Activated T-cell treated with anti-CD3 and anti-CD28 coated beads, Interleukin-2, amount 50 U/mL, for 48 hours (primary cell): Measurements from ENCODE around the gene PRR30.
"Not testable (repeated sequence)": the region's sequence is repeated elsewhere in the genome, so short reads cannot be mapped to it uniquely, and the experiment has no call there.

Source experiments
- DNase-seq, 2 experiments: peaks; one replicate each; pipeline ENCODE4 v3.0.0-alpha.2; 2020

Gene PRR30

DNA sequence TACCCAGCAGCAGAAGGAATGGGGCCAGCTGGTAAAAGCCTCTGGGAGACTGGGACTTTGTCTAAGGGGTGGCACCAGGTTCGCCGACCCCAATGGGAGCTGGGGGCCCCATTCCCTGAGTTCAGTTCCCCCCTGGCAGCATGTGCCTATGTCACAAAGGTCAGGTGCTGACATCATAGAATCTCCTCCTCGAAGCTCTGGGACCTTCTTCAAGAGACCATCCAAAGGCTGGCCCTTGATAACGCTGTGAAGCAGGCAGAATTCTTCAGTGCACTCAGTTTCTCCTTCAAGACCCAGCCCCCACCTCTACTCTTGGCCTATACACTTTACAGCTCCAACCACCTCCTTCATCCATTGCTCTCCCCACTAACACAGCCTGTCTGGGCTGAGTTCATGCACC is at the start of gene PRR30:
TSS of gene PRR30 (minus strand) at position 101 of the 400 bp plus-strand sequence. CDS start 1,081 bp downstream, outside the sequence.
- DNase-seq = no peak

DNA sequence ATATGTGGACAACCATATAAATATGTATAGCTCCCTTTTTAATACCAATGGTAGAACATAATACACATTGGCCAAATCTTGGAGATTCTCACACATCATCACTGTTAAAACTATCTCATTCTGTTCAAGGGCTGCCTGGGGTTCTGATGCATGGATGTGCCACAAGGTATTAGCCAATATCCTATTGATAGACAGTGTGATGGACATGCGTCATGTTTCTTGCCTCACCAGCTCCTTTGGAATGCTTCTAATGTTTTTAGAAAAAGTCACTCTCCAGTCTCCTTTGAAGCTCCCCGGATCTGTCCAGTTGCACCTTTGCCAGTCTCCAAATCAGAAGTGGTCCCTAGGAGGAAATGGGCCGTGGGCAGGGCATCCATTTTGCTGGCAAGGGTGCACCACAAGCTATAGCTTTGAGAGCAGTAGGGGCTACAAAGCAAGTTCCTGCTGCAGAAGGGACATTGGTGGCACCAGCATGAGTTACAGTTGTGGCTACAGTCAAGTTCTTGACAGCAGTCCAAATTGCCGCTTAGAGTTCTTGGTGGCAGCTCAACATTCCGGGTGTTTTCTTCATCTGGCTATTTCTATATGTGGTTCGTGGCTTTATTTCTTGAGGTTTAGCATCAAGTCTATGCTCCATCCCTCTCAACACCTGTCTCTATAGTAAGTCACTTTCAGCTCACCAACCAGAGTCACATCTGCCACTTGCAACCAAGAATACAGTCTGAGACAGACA is 47.6 kb upstream of the PRR30 start:
- DNase-seq = no peak

DNA sequence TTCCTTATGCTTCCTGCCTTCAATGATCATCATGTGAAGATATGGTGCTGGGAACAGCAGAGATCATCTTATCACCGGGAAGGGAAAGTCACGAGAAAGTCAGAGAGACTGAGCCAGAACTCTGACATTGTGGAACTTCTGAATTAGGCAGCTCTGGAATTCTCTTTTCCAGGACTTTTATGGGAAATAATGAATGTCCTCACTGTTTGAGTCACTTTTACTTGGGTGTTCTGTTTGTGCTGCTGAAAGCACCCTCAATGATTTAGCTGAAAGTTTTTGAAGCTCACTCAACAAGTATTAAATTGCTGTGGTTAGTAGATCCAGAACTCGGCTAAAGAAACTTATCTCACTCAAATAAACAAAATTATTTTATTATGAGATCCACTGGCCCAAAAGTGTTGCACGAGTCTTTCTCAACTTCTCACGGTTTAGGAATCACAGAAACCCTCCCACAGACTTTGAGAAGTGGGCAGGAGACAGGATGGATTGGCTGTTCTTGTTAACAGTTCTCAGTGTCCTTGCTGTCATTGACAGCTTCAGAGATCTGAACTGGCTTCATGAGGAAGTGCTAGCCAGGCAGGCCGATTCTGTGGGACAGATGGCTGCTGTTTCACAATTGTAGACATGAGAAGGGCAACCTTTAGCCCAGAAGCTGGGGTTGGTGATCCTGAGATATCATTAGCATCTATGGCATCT is 46.3 kb upstream of the PRR30 start:
- no peak for DNase-seq

GRCh38 chr2:27184115-27184514 is 44.9 kb upstream of the PRR30 start:
- no peak for DNase-seq

DNA sequence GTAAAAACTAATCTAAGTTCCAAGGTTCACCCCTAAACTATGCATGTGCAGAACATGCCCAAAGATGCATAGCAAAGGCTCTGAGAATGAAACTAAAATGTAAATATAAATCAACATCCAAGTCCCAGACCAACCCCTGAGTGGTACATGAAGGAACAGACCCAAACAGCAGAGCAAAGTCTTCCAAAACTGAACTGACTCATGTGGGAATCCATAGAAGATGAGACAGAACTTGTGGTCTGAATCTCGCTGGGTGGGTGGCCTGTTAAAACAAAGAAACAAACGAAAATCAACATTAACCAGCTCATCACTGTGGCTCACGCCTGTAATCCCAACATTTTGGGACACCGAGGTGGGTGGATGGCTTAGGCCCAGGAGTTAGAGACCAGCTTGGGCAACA is 43.1 kb upstream of the PRR30 start:
- DNase-seq = no peak

DNA sequence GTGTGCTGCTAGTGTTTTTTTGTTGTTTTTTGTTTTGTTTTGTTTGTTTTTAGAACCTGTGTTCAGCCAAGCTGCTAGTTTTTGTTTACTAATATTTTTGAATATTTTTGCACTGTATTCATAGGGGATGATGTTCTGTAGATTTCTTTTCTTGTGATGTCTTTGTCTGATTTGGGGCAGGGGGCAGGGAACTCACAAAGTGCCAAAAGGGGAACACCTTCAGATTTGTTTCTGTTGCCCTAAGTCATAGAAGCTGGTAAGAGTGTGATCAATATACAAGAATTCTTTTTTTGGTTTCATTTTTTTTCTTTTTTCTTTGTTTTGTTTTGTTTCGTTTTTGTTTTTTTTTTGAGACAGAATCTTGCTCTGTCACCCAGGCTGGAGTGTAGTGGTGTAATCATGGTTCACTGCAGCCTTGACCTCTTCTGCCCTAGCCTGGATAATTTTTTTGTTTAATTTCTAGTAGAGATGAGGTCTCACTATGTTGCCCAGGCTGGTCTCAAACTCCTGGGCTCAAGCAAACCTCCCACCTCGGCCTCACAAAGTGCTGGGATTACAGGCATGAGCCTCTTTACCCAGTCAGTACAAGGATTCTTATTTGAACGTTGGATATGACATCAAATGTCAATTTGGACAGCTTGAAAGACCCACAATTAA is 40.3 kb upstream of the PRR30 start:
- no peak for DNase-seq

GRCh38 chr2:27178469-27178868 is 39.3 kb upstream of the PRR30 start:
- DNase-seq = no peak

GRCh38 chr2:27177441-27178351 is 38.5 kb upstream of the PRR30 start:
- DNase-seq = no peak

GRCh38 chr2:27175781-27176180 is 36.6 kb upstream of the PRR30 start:
- not testable (repeated sequence) for DNase-seq

GRCh38 chr2:27175330-27175729 is 36.1 kb upstream of the PRR30 start:
- no peak for DNase-seq

- DNase-seq = no peak
Measured at GRCh38 chr2:27174638-27175037, 35.4 kb upstream of the PRR30 start.

DNA sequence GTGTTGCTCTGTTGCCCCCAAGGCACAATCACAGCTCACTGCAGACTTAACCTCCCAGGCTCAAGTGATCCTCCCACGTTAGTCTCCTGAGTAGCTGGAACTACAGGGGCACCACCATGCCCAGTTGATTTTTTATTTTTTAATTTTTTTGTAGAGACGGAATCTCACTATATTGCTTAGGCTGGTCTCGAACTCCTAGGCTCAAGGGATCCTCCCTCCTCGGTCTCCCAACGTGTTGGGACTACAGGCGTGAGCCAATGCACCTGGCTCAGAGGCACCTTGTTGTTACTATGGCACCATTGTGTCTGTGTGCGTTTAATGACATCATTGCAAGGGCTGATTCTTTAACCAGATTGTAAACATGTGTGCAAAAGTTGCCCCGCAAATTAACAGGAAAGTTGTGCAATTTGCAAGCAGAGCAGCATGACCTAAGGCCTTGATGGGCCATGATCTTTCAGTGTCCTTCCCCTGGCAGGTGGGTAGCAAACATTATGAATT is 32.2 kb upstream of the PRR30 start:
- no peak for DNase-seq

DNA sequence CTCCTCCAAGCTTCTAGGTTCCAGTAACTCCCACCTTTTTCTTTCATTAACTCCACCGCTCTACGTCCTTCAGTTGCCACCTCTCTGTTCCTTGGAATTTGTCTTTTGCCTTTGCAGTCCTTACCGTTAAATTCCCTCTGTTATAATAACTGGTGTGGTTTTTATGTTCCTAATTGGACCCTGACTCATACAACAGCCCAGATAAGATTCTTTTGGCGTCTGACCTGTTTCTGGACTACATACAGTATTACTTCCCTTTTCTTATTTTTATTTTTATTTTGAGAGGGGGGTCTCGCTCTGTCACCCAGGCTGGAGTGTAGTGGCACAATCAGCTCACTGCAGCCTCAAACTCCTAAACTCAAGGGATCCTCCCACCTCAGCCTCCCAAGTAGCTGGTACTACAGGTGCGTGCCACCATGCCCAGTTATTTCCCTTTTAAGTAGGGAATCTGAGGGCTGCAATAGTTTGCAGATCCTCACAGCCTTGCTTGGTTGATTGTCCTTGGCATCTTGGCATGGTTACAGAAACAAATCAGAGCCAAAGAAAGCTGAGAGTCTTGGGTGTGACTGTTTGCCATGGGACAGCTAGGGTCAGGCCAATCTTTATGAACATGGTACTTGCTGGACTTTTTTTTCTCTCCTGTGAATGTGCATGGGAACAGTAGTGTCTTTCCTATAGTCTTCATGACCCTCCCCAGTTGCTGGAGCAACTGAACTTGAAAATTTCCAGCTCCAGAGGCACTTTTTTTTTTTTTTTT is 31.5 kb upstream of the PRR30 start:
- no peak for DNase-seq

- DNase-seq = no peak
Measured at GRCh38 chr2:27164960-27165763, 26.0 kb upstream of the PRR30 start.

DNA sequence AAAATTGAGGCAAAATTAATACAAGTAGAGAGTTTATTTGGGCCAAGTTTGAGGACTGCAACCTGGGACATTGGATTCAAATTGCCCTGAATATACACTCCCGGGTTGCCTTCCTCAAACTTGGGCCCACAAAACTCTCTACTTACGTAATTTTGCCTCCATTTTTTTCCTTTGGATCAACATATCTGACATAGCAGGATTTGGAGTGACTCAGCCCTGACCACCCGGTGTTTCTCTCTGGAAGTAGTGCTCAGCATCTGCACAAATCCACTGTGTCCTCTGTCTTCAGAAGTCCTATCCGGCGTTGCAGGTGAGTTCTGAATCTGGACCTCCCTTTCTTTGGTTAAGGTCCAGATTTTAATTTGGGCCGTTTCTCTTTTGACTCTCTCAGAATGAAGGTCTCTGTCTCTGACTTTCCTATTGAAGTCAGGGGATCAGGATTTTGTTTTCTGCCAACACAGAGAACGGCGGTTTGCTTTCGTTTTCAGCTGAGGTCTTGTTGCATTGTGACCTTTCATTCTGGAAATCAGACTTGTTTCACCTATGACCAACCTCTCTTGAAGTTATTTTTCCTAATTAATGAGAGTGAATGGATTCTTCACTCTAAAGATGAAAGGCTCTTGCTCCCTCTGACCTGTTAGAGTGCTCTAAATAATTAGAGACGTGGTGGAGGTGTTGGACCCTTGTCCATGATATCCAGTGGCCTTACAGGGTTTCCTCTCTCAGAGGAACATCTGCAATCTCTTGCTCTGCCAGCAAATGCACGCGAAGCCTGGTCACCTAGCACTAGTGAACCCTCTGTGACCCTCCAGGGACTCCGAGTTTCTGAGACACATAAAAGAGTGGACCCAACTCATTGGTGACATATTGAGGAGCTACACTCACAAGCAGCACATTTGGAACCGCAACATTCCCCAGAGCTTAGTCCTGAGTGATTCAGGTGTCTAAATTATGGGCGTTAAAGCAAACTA is 23.2 kb upstream of the PRR30 start:
- DNase-seq = no peak

GRCh38 chr2:27160191-27160590 is 21.0 kb upstream of the PRR30 start:
- DNase-seq = no peak

DNA sequence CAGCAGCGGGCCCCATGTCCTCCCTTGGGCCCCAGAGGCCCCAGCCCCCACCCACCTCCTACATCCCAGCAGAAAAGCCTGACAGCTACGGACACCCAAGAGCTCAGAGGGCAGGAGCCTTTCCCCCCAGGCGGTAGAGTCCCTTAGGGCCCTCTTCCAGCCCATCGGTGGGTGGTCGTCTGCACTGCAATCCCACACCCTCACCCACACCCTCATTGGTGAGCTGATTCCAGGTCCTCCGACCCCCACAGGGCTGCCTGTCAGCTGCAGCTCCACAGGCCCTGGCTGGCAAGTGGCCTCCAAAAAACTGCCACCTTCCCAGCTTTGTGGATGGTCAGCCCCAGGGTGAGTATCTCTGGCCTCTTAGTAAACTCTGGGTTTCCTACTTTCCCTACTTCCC is 20.1 kb upstream of the PRR30 start:
- DNase-seq = no peak

GRCh38 chr2:27158468-27158867 is 19.3 kb upstream of the PRR30 start:
- no peak for DNase-seq

DNA sequence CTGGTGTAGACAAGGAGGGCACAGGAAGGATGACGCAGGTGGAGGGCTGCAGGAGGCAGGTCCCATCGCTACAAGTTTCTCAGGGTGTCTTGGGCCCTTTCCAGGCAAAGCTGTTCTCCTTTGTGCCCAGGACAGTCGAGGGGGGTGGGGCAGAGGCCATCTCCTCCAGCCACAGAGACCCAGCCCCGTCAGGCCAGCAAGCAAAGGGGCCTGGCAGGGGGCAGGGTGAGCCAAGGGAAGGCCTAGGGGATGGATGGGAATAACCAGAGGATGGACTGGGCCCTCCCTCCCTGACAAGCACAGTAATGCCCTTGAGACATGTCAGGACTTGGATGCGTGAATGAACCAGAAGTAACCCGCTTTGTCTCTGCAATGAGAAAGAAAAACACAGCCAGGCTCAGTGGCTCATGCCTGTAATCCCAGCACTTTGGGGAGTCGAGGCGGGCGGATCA is 15.9 kb upstream of the PRR30 start:
- DNase-seq = no peak

DNA sequence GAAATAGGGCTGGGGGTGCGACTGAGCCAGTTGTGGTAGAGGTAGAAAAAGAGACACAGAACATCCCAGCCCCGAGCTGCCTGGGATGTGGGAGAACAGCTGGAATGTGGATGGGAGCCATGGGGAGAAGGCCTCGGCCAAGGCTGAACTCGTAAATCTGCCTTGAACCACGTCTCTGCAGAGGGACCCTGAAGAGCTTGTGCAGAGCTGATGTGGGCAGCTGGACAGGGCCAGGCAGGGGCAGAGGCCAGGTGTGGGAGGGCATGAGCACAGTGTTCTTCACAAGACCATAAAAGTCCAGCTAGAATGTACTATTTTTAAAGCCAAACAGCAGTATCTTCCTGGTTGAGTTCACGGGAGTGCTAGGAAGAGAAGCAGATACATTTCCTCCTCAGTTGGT is 15.3 kb upstream of the PRR30 start:
- DNase-seq = no peak
